Astrocyte (in vitro differentiated cells and primary cell): ENCODE data around the gene CFAP161. TPM values are rescaled to one million over a fixed set of nuclear protein-coding genes. Genes with fewer than 3 reads are reported as not detected.

ENCODE experiments used
- DNase-seq: peaks from one replicate; pipeline ENCODE4 v3.0.0-alpha.2; 2010; ENCODE audit warnings: low read depth
- FAIRE-seq: peaks from 2 replicates; lab custom pipeline; 2011; peaks lifted over from hg19 to GRCh38; lab: Jason Lieb, UNC
- H2AFZ ChIP-seq: 2 replicates; pipeline ENCODE4 v1.6.0; 2012; ENCODE audit warnings: low read depth, low read length, inconsistent platforms
- H3K27ac ChIP-seq: 2 replicates; pipeline ENCODE4 v1.5.1; 2011; ENCODE audit warnings: low read depth, low read length, inconsistent platforms
- H3K27me3 ChIP-seq: 2 replicates; pipeline ENCODE4 v1.6.0; 2011; ENCODE audit warnings: low read length, inconsistent platforms; ENCODE audit not compliant: insufficient read depth
- H3K36me3 ChIP-seq: 2 replicates; pipeline ENCODE4 v1.5.1; 2011; ENCODE audit warnings: low read length, inconsistent platforms; ENCODE audit not compliant: insufficient read depth
- H3K4me1 ChIP-seq: 2 replicates; pipeline ENCODE4 v1.5.1; 2011; ENCODE audit warnings: low read length, inconsistent platforms; ENCODE audit not compliant: insufficient read depth
- H3K4me2 ChIP-seq: 2 replicates; pipeline ENCODE4 v1.6.0; 2012; ENCODE audit warnings: low read length, inconsistent platforms
- H3K4me3 ChIP-seq: 2 replicates; pipeline ENCODE4 v1.5.1; 2011; ENCODE audit warnings: low read depth, mild to moderate bottlenecking, low read length, inconsistent platforms; ENCODE audit not compliant: insufficient read depth
- H3K79me2 ChIP-seq: 2 replicates; pipeline ENCODE4 v1.6.0; 2012; ENCODE audit warnings: mild to moderate bottlenecking, low read length, inconsistent platforms; ENCODE audit not compliant: insufficient read depth
- H3K9ac ChIP-seq: 2 replicates; pipeline ENCODE4 v1.6.0; 2012; ENCODE audit warnings: mild to moderate bottlenecking, low read length, inconsistent platforms
- H3K9me3 ChIP-seq: 2 replicates; pipeline ENCODE4 v1.5.1; 2012; ENCODE audit warnings: low read depth, mild to moderate bottlenecking, low read length, inconsistent platforms; ENCODE audit not compliant: insufficient read depth
- H4K20me1 ChIP-seq: 2 replicates; pipeline ENCODE4 v1.6.0; 2012; ENCODE audit warnings: low read length, inconsistent platforms; ENCODE audit not compliant: insufficient read depth
- H3K27ac Mint-ChIP-seq: one replicate; pipeline ENCODE4 v1.8.0; 2021; ENCODE audit warnings: mild to moderate bottlenecking, mixed read lengths; ENCODE audit not compliant: unreplicated experiment
- H3K27me3 Mint-ChIP-seq: one replicate; pipeline ENCODE4 v1.8.0; 2021; ENCODE audit warnings: low read depth, mixed read lengths; ENCODE audit not compliant: unreplicated experiment
- H3K36me3 Mint-ChIP-seq: one replicate; pipeline ENCODE4 v1.8.0; 2021; ENCODE audit warnings: low read depth, mixed read lengths; ENCODE audit not compliant: unreplicated experiment
- H3K4me1 Mint-ChIP-seq: one replicate; pipeline ENCODE4 v1.8.0; 2021; ENCODE audit warnings: low read depth, mixed read lengths; ENCODE audit not compliant: unreplicated experiment
- H3K4me3 Mint-ChIP-seq: one replicate; pipeline ENCODE4 v1.8.0; 2021; ENCODE audit warnings: mild to moderate bottlenecking, moderate library complexity, mixed read lengths; ENCODE audit not compliant: unreplicated experiment
- H3K9me3 Mint-ChIP-seq: one replicate; pipeline ENCODE4 v1.8.0; 2021; ENCODE audit warnings: mild to moderate bottlenecking, mixed read lengths; ENCODE audit not compliant: unreplicated experiment
- CTCF ChIP-seq: IDR thresholded peaks from 2 replicates; pipeline ENCODE4 v1.5.1; 2011; ENCODE audit warnings: low read depth, mild to moderate bottlenecking, inconsistent platforms, low read length, moderate library complexity; ENCODE audit not compliant: insufficient read depth
- EZH2 ChIP-seq: IDR thresholded peaks from 2 replicates; pipeline ENCODE4 v1.6.1; 2012; ENCODE audit warnings: mild to moderate bottlenecking, low read length, inconsistent platforms; ENCODE audit not compliant: insufficient read depth
- total RNA-seq: library from RNA; stranded (reverse); gene quantifications from 2 replicates; pipeline ENCODE4 v1.2.1, GENCODE V29; 2021

Gene CFAP161
- total RNA-seq, 1 donor from 2014 or later: 0.27 TPM

GRCh38 chr15:81085213-81085612 lies 48.9 kb upstream of the CFAP161 start:
- no peak for DNase-seq
- Mint-ChIP-seq H3K27me3 (peaks cover 5% of the 10 kb centered on the region), H3K4me1 (peaks cover 7% of the 10 kb centered on the region), H3K27ac (no peak overlapping the region), H3K4me3 (no peak overlapping the region), H3K36me3 (no peaks in the 10 kb centered on the region), H3K9me3 (peaks cover 3% of the 10 kb centered on the region)
- Histone ChIP-seq H3K4me1 (no peaks in the 10 kb centered on the region), H2AFZ (no peak overlapping the region), H3K27ac (no peak overlapping the region), H3K79me2 (no peaks in the 10 kb centered on the region), H3K9me3 (no peaks in the 10 kb centered on the region), H3K9ac (no peak overlapping the region), H3K4me2 (no peak overlapping the region), H3K27me3 (no peaks in the 10 kb centered on the region), H3K4me3 (no peak overlapping the region), H3K36me3 (no peaks in the 10 kb centered on the region), H4K20me1 (no peaks in the 10 kb centered on the region)
- FAIRE-seq: no peak
- no peak for TF ChIP-seq EZH2
- TF ChIP-seq CTCF: no peak

GRCh38 chr15:81085898-81086297 lies 48.2 kb upstream of the CFAP161 start:
- no peak overlapping the region for H3K9ac ChIP-seq
- no peaks in the 10 kb centered on the region for H3K27me3 ChIP-seq
- FAIRE-seq (no peak), DNase-seq (no peak)
- no peaks in the 10 kb centered on the region for H3K4me1 ChIP-seq
- Mint-ChIP-seq H3K4me1 (peaks cover 7% of the 10 kb centered on the region), H3K27me3 (no peaks in the 10 kb centered on the region), H3K27ac (no peak overlapping the region), H3K4me3 (no peak overlapping the region), H3K36me3 (no peaks in the 10 kb centered on the region), H3K9me3 (no peaks in the 10 kb centered on the region)
- H3K27ac ChIP-seq: no peak overlapping the region
- H2AFZ ChIP-seq: no peak overlapping the region
- H3K4me3 ChIP-seq: no peak overlapping the region
- H3K79me2 ChIP-seq: no peaks in the 10 kb centered on the region
- no peak for TF ChIP-seq EZH2
- no peak for TF ChIP-seq CTCF
- no peaks in the 10 kb centered on the region for H3K9me3 ChIP-seq
- H4K20me1 ChIP-seq: no peaks in the 10 kb centered on the region
- H3K36me3 ChIP-seq: no peaks in the 10 kb centered on the region
- H3K4me2 ChIP-seq: no peak overlapping the region

GRCh38 chr15:81087066-81087465 lies 47.0 kb upstream of the CFAP161 start:
- Mint-ChIP-seq H3K27me3 (no peaks in the 10 kb centered on the region), H3K36me3 (no peaks in the 10 kb centered on the region), H3K27ac (no peak overlapping the region), H3K9me3 (no peaks in the 10 kb centered on the region), H3K4me3 (no peak overlapping the region), H3K4me1 (peaks cover 10% of the 10 kb centered on the region)
- no peaks in the 10 kb centered on the region for H3K79me2 ChIP-seq
- no peaks in the 10 kb centered on the region for H4K20me1 ChIP-seq
- FAIRE-seq (no peak), DNase-seq (no peak)
- no peak overlapping the region for H3K27ac ChIP-seq
- no peak overlapping the region for H3K4me3 ChIP-seq
- no peak overlapping the region for H2AFZ ChIP-seq
- H3K36me3 ChIP-seq: no peaks in the 10 kb centered on the region
- no peaks in the 10 kb centered on the region for H3K27me3 ChIP-seq
- no peak overlapping the region for H3K4me2 ChIP-seq
- H3K9ac ChIP-seq: no peak overlapping the region
- H3K4me1 ChIP-seq: peaks cover 3% of the 10 kb centered on the region
- no peaks in the 10 kb centered on the region for H3K9me3 ChIP-seq
- TF ChIP-seq EZH2: no peak
- TF ChIP-seq CTCF: no peak
